Measurements from ENCODE around the gene MYH6. TPM values are rescaled to one million over a fixed set of nuclear protein-coding genes. Genes with fewer than 3 reads are reported as not detected.

MYH6 gene
- total RNA-seq, 1 donor from 2014 or later = not detected

DNA sequence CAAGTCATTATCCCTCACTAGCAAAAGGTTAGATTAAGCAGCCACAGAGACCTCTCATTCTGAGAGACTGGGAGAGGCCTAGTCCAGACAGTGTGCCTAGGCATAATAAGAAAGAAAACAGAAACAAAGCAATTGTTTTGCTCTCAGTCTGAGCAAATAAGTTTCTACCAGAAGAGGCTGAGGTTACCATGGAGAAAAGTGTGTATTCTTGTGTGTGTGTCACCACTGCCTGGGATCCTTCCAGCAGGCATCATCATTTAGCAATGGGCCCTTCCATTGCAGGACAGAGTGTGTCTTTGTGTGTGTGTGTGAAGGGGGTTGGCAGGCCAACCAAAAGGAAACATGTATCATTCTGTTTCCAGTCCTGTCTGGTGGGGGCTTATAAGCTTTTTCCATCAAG is 46.8 kb downstream of the MYH6 start:
- peak; percentile 22 for DNase-seq (ENCODE audit: low read depth)
- no peak for TF ChIP-seq CTCF (conservative IDR thresholded peaks at IDR 0.05; ENCODE audit: low read depth, low read length)

GRCh38 chr14:23360496-23360895 is 47.6 kb downstream of the MYH6 start:
- DNase-seq (ENCODE audit: low read depth) = no peak
- peak; percentile 26 for TF ChIP-seq CTCF (conservative IDR thresholded peaks at IDR 0.05; ENCODE audit: low read depth, low read length)
- no peak overlapping the region for H3K4me3 ChIP-seq (ENCODE audit: low read depth, low read length)

More for the DNA sequence above, 46.8 kb downstream of the MYH6 start:
- no peak overlapping the region for H3K4me3 ChIP-seq (ENCODE audit: low read depth, low read length)

DNA sequence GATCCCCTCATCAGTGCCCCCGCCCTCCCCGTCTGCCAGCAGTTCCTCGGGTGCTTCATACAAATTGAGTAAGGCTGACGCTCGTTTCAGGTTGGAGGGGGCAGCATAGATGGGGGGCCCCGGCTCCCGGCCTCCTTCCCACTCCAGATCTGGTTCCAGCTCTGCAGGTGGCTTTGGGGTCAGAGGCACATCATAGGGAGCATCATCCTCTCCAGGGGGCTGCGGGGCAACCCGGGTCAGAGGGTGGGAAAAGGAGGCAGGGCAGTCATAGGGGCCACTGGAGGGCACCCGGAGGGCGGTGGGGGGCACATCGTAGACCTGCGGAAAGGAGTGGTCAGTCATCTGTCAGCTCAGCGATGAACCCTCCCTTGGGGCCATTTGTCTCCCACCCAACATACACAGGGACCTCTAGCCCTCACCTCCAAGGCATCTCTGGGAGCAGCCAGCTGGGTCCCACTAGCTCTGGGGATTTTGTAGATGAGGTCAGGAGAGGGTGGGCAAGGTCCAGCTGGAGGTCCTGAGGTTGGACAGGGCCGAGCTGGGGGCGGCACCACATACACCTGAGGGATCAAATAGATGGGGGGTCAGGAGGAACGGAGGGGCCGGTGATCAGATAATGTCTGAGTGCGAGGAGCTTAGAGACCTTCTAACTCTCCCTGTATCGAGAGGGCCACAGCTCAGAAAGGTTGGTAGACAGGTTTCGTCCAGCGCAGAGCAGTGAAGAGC is 48.2 kb downstream of the MYH6 start:
- no peak for DNase-seq (ENCODE audit: low read depth)
- H3K4me3 ChIP-seq (ENCODE audit: low read depth, low read length) = no peak overlapping the region
- no peak for TF ChIP-seq CTCF (conservative IDR thresholded peaks at IDR 0.05; ENCODE audit: low read depth, low read length)

DNA sequence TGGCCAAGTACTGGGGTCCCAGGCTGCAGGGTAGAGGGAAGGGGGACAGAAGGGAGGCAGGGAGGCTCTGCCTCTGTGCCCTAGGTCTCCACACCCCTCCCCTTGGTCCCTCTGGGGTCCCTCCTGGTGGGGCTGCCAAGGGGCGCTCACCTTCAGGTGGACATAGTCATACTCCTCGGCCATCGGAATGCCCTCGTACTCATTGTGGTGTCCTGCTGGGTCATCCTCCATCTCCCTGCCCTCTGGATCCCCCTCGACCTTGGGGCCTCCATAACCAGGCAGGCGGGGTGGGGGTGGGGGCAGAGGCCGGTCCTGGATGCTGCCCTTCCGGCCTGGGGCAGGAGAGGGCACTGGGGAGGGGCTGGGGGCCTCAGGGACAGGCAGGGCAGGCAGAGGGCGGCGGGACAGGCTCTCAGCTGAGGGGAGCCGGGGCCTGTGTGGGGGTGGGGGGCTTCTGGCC is 48.9 kb downstream of the MYH6 start:
- H3K4me3 ChIP-seq (ENCODE audit: low read depth, low read length) = no peak overlapping the region
- no peak for TF ChIP-seq CTCF (conservative IDR thresholded peaks at IDR 0.05; ENCODE audit: low read depth, low read length)
- DNase-seq (ENCODE audit: low read depth) = no peak

- no peak for TF ChIP-seq CTCF (conservative IDR thresholded peaks at IDR 0.05; ENCODE audit: low read depth, low read length)
- no peak for DNase-seq (ENCODE audit: low read depth)
- no peak overlapping the region for H3K4me3 ChIP-seq (ENCODE audit: low read depth, low read length)
These were observed 49.4 kb downstream of the MYH6 start for GRCh38 chr14:23358553-23359166.

- H3K4me3 ChIP-seq (ENCODE audit: low read depth, low read length) = no peak overlapping the region
- no peak for DNase-seq (ENCODE audit: low read depth)
- no peak for TF ChIP-seq CTCF (conservative IDR thresholded peaks at IDR 0.05; ENCODE audit: low read depth, low read length)
These were observed 50.0 kb downstream of the MYH6 start for GRCh38 chr14:23358042-23358441.
